22Rv1 (cell line): Measurements from ENCODE around the gene RPS23.

ENCODE experiments used
- CTCF ChIP-seq: fragments of 450-650 bp; IDR thresholded peaks from 2 replicates; pipeline ENCODE4 v1.5.1; 2017; ENCODE audit warnings: mild to moderate bottlenecking
- ZFX ChIP-seq: fragments of 450-650 bp; IDR thresholded peaks from 2 replicates; pipeline ENCODE4 v1.6.1; 2017; ENCODE audit warnings: antibody characterized with exemption, borderline replicate concordance

- no peak for TF ChIP-seq CTCF
- no peak for TF ChIP-seq ZFX
Observed at GRCh38 chr5:82295959-82296531, 17.9 kb upstream of the RPS23 start.
